GM21528 (cell line): ENCODE measurements around the gene CCNF.

ENCODE experiments used
- ATAC-seq: cut with Tn5 transposase; IDR thresholded peaks from one replicate; pipeline ENCODE4 v1.9.1; 2021; ENCODE audit warnings: mild to moderate bottlenecking, moderate library complexity; ENCODE audit not compliant: unreplicated experiment, low FRiP score

CCNF gene

GRCh38 chr16:2499890-2500429 is 70.7 kb downstream of the CCNF start:
- no peak for ATAC-seq

DNA sequence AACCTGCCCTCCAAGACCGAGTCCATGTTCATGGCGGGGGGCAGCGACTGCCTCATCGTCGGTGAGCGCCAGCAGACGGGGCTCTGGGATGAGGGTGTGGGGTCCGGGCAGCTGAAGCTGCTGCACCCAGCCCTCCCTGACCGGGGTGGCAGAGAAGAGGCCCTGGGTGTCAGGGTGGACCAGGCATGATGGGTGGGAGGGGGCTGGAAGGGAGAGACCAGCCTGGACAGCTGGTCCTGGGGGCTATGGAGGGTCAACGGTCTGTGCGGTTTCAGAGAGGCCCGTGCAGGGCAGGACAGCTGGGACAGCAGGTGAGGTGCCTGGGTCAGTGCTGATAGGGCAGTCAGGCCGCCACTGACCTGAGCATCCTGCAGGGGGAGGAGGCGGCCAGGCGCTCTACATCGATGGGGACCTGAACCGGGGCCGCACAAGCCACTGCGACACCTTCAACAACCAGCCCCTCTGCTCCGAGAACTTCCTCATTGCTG is 71.2 kb downstream of the CCNF start:
- ATAC-seq, result no peak

DNA sequence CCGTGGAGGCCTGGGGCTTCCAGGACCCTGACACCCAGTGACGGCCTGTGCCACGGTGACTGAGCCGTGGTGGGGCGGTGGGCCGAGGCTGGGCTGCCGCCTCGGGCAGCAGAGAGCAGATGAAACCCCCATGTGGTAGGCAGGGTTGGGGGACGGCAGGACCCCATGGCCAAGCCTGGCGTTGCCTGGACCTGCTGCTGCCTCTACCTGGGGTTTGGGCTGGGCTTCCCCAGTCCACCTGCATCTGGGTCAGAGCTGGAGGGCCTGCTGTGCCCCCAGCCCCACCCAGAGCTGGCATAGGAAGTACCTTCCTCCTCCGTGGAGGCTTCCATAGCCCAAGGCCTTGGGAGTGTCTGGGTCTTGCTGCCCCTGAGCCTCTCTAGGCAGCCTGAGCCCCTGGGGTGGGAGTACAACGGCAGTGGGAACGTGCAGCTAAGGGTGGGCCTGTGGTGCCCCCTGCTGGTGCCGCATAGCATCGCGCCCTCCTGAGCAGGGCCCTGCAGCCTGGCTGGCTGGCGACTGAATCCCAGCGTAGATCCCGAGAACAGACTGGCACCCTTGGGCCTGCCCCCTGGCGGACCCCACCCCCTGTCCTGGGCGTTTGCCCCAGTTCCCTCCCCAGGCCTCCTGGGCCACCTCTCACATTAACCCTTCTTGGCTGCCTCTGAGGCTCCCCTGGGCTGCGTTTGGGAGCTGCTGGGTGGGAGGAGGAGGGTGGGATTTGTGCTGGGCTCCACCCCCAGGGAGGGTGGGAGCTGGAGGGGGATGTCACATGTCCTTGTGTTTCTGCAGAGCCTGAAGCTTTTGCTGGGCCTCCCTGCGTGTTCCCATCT is 71.9 kb downstream of the CCNF start:
- ATAC-seq, result no peak

GRCh38 chr16:2501946-2502895 is 73.0 kb downstream of the CCNF start:
- ATAC-seq, result no peak

DNA sequence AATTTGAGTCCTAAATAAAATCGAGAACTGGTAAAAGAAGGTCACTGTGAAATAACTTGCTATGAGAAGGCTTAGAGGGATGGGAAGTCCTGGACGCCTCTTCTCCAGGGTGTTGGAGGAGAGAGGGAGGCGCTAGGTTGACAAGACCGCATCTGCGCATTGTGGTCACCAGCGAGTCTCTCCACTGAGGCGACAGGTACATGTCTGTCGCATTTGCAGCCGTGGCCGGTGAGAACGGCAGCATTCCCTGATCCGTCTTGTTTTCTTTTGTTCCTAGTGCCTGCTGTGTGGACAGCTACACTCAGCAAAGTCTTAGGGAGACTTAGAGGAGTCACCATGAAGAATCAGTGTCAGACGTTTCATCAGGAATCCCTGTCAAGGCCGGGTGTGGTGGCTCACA is 76.4 kb downstream of the CCNF start:
- no peak for ATAC-seq

- ATAC-seq, result peak; percentile 49
Measured at GRCh38 chr16:2507052-2507659, 77.9 kb downstream of the CCNF start.

- ATAC-seq, result no peak
Measured at GRCh38 chr16:2507665-2508064, 78.4 kb downstream of the CCNF start.
